Neural cell (in vitro differentiated cells): ENCODE results near the gene ST14. TPM values are rescaled to one million over a fixed set of nuclear protein-coding genes. Genes with fewer than 3 reads are reported as not detected.
"Not testable (repeated sequence)": the region's sequence is repeated elsewhere in the genome, so short reads cannot be mapped to it uniquely, and the experiment has no call there.

Source experiments
- H2AFZ ChIP-seq: fragments of 200-600, 300-800 bp; sonication (generic), shearing (Covaris generic); 2 replicates; pipeline ENCODE4 v1.6.0; 2014; ENCODE audit warnings: low read depth, mild to moderate bottlenecking, antibody characterized with exemption, low read length, moderate library complexity
- H3F3A ChIP-seq: fragments of 200-600 bp; shearing (Covaris generic); 2 replicates; pipeline ENCODE4 v1.6.1; 2016; ENCODE audit warnings: mild to moderate bottlenecking, moderate library complexity, mixed read lengths, antibody characterized with exemption, low read length; ENCODE audit not compliant: insufficient read depth, poor library complexity, severe bottlenecking
- H3K27ac ChIP-seq: fragments of 200-600, 300-800 bp; sonication (generic), shearing (Covaris generic); 2 replicates; pipeline ENCODE4 v1.5.1; 2014; ENCODE audit warnings: mild to moderate bottlenecking, low read length, moderate library complexity
- H3K27me3 ChIP-seq: fragments of 300-800, 200-600 bp; sonication (generic), shearing (Covaris generic); 2 replicates; pipeline ENCODE4 v1.6.0; 2014; ENCODE audit warnings: mild to moderate bottlenecking, low read depth, low read length, moderate library complexity; ENCODE audit not compliant: insufficient read depth
- H3K36me3 ChIP-seq: fragments of 300-800, 200-600 bp; sonication (generic), shearing (Covaris generic); 2 replicates; pipeline ENCODE4 v1.5.1; 2014; ENCODE audit warnings: mild to moderate bottlenecking, antibody characterized with exemption, low read length, moderate library complexity; ENCODE audit not compliant: insufficient read depth
- H3K4me2 ChIP-seq: fragments of 300-800, 200-600 bp; sonication (generic), shearing (Covaris generic); 2 replicates; pipeline ENCODE4 v1.6.0; 2014; ENCODE audit warnings: mild to moderate bottlenecking, low read length
- H3K4me3 ChIP-seq: fragments of 300-800, 200-600 bp; sonication (generic), shearing (Covaris generic); 2 replicates; pipeline ENCODE4 v1.5.1; 2014; ENCODE audit warnings: mild to moderate bottlenecking, low read length, moderate library complexity
- H3K79me2 ChIP-seq: fragments of 200-600 bp; shearing (Covaris generic); replicated peaks from 2 replicates; pipeline ENCODE4 v1.6.0; 2014; ENCODE audit warnings: mild to moderate bottlenecking, low read length, moderate library complexity; ENCODE audit not compliant: insufficient read depth
- H3K9ac ChIP-seq: fragments of 300-800, 200-600 bp; sonication (generic), shearing (Covaris generic); 2 replicates; pipeline ENCODE4 v1.6.1; 2016; ENCODE audit warnings: mild to moderate bottlenecking, low read length, mixed read lengths
- H3K9me2 ChIP-seq: fragments of 200-600 bp; shearing (Covaris generic); 2 replicates; pipeline ENCODE4 v1.6.1; 2016; ENCODE audit warnings: mild to moderate bottlenecking, low read length, mixed read lengths; ENCODE audit not compliant: insufficient read depth
- H3K9me3 ChIP-seq: fragments of 200-600, 300-800 bp; sonication (generic), shearing (Covaris generic); 2 replicates; pipeline ENCODE4 v1.6.1; 2016; ENCODE audit warnings: mild to moderate bottlenecking, mixed run types, low read length, moderate library complexity, mixed read lengths
- H4K20me1 ChIP-seq: fragments of 200-600 bp; shearing (Covaris generic); 2 replicates; pipeline ENCODE4 v1.6.1; 2016; ENCODE audit warnings: mild to moderate bottlenecking, mixed run types; ENCODE audit not compliant: insufficient read depth
- CTCF ChIP-seq: fragments of 450-650 bp; IDR thresholded peaks from 2 replicates; pipeline ENCODE4 v1.5.1; 2014; ENCODE audit warnings: antibody characterized with exemption, mild to moderate bottlenecking, moderate library complexity; ENCODE audit not compliant: poor library complexity, severe bottlenecking
- EP300 ChIP-seq: fragments of 450-650 bp; conservative IDR thresholded peaks from 2 replicates; pipeline ENCODE4 v1.6.1; 2014; ENCODE audit warnings: antibody characterized with exemption, mild to moderate bottlenecking, moderate library complexity; ENCODE audit not compliant: poor library complexity, severe bottlenecking
- EZH2 ChIP-seq: fragments of 200-600, 300-800 bp; shearing (Covaris generic), sonication (generic); IDR thresholded peaks from 2 replicates; pipeline ENCODE4 v1.6.1; 2014; ENCODE audit warnings: antibody characterized with exemption, low read length, borderline replicate concordance, mild to moderate bottlenecking; ENCODE audit not compliant: insufficient read depth, poor library complexity, severe bottlenecking
- MXI1 ChIP-seq: fragments of 450-650 bp; conservative IDR thresholded peaks from 2 replicates; pipeline ENCODE4 v1.6.1; 2014; ENCODE audit warnings: antibody characterized with exemption, mild to moderate bottlenecking; ENCODE audit not compliant: poor library complexity, severe bottlenecking
- POLR2AphosphoS5 ChIP-seq: IDR thresholded peaks from 2 replicates; pipeline ENCODE4 v1.6.1; 2012
- RAD21 ChIP-seq: fragments of 450-650 bp; conservative IDR thresholded peaks from 2 replicates; pipeline ENCODE4 v1.6.1; 2014; ENCODE audit warnings: antibody characterized with exemption, mild to moderate bottlenecking, moderate library complexity
- REST ChIP-seq: IDR thresholded peaks from 2 replicates; pipeline ENCODE4 v1.6.1; 2012; ENCODE audit warnings: borderline replicate concordance
- SMC3 ChIP-seq: fragments of 450-650 bp; conservative IDR thresholded peaks from 2 replicates; pipeline ENCODE4 v1.6.1; 2014; ENCODE audit warnings: antibody characterized with exemption, mild to moderate bottlenecking, moderate library complexity; ENCODE audit not compliant: poor library complexity
- TAF1 ChIP-seq: IDR thresholded peaks from 2 replicates; pipeline ENCODE4 v1.6.1; 2012; ENCODE audit warnings: low read depth
- polyA plus RNA-seq: library from polyadenylated mRNA; depleted of rRNA; stranded (reverse); fragments of >200 nt; gene quantifications from 2 replicates; pipeline ENCODE4 v1.2.3, GENCODE V29; 2014

Gene ST14
- polyA plus RNA-seq, 1 donor from 2014 or later: not detected

- no peaks in the 10 kb centered on the region for H3K79me2 ChIP-seq
- no peak overlapping the region for H2AFZ ChIP-seq
- no peaks in the 10 kb centered on the region for H4K20me1 ChIP-seq
- H3K4me3 ChIP-seq: no peak overlapping the region
- TF ChIP-seq REST: no peak
- TF ChIP-seq POLR2AphosphoS5: no peak
- TF ChIP-seq EP300: no peak
- TF ChIP-seq SMC3: no peak
- no peak for TF ChIP-seq EZH2
- TF ChIP-seq MXI1: no peak
- H3K9me3 ChIP-seq: no peaks in the 10 kb centered on the region
- H3F3A ChIP-seq: no peaks in the 10 kb centered on the region
- H3K36me3 ChIP-seq: no peaks in the 10 kb centered on the region
- H3K27ac ChIP-seq: no peak overlapping the region
- H3K9me2 ChIP-seq: no peaks in the 10 kb centered on the region
- H3K9ac ChIP-seq: no peak overlapping the region
- H3K4me2 ChIP-seq: no peak overlapping the region
- no peaks in the 10 kb centered on the region for H3K27me3 ChIP-seq
Observed at GRCh38 chr11:130244848-130245247, 85.3 kb downstream of the ST14 start.

DNA sequence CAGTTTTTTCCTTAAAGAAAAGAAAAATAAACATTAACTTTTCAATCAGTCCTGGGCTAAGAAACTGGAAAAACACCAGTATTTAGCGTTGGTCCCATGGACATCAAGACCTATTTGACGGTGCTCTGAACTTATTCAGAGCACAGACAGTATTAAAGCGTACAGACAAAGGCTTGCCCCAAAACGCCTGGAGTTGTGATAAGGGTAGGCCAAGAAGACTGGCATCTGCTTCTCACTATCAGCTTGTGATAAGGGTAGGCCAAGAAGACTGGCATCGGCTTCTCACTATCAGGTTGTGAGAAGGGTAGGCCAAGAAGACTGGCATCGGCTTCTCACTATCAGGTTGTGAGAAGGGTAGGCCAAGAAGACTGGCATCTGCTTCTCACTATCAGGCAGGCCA, 85.8 kb downstream of the ST14 start:
- H3K9ac ChIP-seq, H3K79me2 ChIP-seq: not testable (repeated sequence)

DNA sequence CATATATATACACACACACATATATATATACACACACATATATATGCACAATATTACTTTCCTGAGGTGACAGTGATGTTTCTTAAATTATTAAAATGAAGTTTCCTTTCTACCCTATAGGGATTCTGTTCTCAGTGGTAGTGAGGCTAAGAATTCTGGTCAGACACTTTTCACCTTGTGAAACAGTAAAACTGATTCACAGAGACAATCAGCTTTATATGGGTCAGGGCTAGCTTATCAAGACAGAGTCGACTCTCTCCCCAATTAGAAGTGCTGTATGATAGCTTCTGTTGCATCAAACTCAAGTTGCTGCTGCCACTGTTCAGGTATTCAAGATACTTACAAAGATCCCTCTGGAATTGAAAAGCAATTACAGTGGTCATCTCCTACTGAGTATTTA, 86.7 kb downstream of the ST14 start:
- H3K4me3 ChIP-seq: no peak overlapping the region
- no peaks in the 10 kb centered on the region for H3K9me2 ChIP-seq
- no peak overlapping the region for H3K9ac ChIP-seq
- H3K36me3 ChIP-seq: no peaks in the 10 kb centered on the region
- H3K4me2 ChIP-seq: no peak overlapping the region
- TF ChIP-seq MXI1 (no peak), POLR2AphosphoS5 (no peak), CTCF (no peak), REST (no peak), EP300 (no peak), SMC3 (no peak), TAF1 (no peak), EZH2 (no peak), RAD21 (no peak)
- H3K27ac ChIP-seq: no peak overlapping the region
- no peak overlapping the region for H2AFZ ChIP-seq
- H3K9me3 ChIP-seq: no peaks in the 10 kb centered on the region
- H3K79me2 ChIP-seq: no peaks in the 10 kb centered on the region
- no peaks in the 10 kb centered on the region for H4K20me1 ChIP-seq
- H3K27me3 ChIP-seq: no peaks in the 10 kb centered on the region
- H3F3A ChIP-seq: no peaks in the 10 kb centered on the region

More for the DNA sequence above, 85.8 kb downstream of the ST14 start:
- not testable (repeated sequence) for H3K27me3 ChIP-seq, H4K20me1 ChIP-seq, H3K4me3 ChIP-seq, H3K27ac ChIP-seq, H2AFZ ChIP-seq, H3K4me2 ChIP-seq, H3K9me2 ChIP-seq, H3F3A ChIP-seq, H3K36me3 ChIP-seq, H3K9me3 ChIP-seq
